ENCODE measurements around the gene MSANTD2.

Gene MSANTD2

GRCh38 chr11:124811399-124812125 is 11.4 kb upstream of the MSANTD2 start:
- Histone ChIP-seq H3K4me1 (peaks cover 0 to 7% (median 0%) of the 10 kb centered on the region in 10 experiments; a peak in 4 of 20 replicates), H3K9me3 (replicated peaks in 1 of 11) (no peaks in the 10 kb centered on the region), H3K4me3 (no peak overlapping the region), H4K20me1 (no peaks in the 10 kb centered on the region), H3K36me3 (no peaks in the 10 kb centered on the region), H3K4me2 (no peak overlapping the region), H3K9ac (no peak overlapping the region), H3K27ac (no peak overlapping the region), H3K27me3 (no peaks in the 10 kb centered on the region)
- TF ChIP-seq Cebpa-rat (IDR thresholded peaks at IDR 0.05): no peak

- H3K36me3 ChIP-seq: no peaks in the 10 kb centered on the region; a peak in 1 of 22 replicates
- H3K9ac ChIP-seq: no peak overlapping the region
- H3K4me3 ChIP-seq: no peak overlapping the region
- H3K27me3 ChIP-seq: no peaks in the 10 kb centered on the region
- no peak for TF ChIP-seq Cebpa-rat (IDR thresholded peaks at IDR 0.05)
- H3K4me1 ChIP-seq: peaks cover 0 to under 1% (median 0%) of the 10 kb centered on the region in 10 experiments; a peak in 2 of 20 replicates
- no peaks in the 10 kb centered on the region for H4K20me1 ChIP-seq
- H3K9me3 ChIP-seq (replicated peaks in 1 of 11): no peaks in the 10 kb centered on the region
- no peak overlapping the region for H3K27ac ChIP-seq
- H3K4me2 ChIP-seq: no peak overlapping the region
Observed at GRCh38 chr11:124807660-124808270, 7.6 kb upstream of the MSANTD2 start.

GRCh38 chr11:124807201-124807600 is 7.0 kb upstream of the MSANTD2 start:
- no peak for TF ChIP-seq Cebpa-rat (IDR thresholded peaks at IDR 0.05)
- H3K36me3 ChIP-seq: no peaks in the 10 kb centered on the region; a peak in 1 of 22 replicates

GRCh38 chr11:124804884-124805283 is 4.7 kb upstream of the MSANTD2 start:
- no peak overlapping the region for H3K27ac ChIP-seq
- no peak overlapping the region for H3K4me2 ChIP-seq
- H4K20me1 ChIP-seq: peaks cover 0 to 1% (median 0%) of the 10 kb centered on the region in 11 experiments; a peak in 2 of 22 replicates
- H3K36me3 ChIP-seq: no peaks in the 10 kb centered on the region; a peak in 1 of 22 replicates
- H3K27me3 ChIP-seq: no peaks in the 10 kb centered on the region
- no peak overlapping the region for H3K4me3 ChIP-seq
- H3K9ac ChIP-seq: no peak overlapping the region
- peaks cover 9 to 15% (median 10%) of the 10 kb centered on the region in 10 experiments for H3K4me1 ChIP-seq
- H3K9me3 ChIP-seq (replicated peaks in 1 of 11): no peaks in the 10 kb centered on the region
- no peak for TF ChIP-seq Cebpa-rat (IDR thresholded peaks at IDR 0.05)

More at GRCh38 chr11:124807201-124807600, 7.0 kb upstream of the MSANTD2 start:
- H4K20me1 ChIP-seq: no peaks in the 10 kb centered on the region
- no peaks in the 10 kb centered on the region for H3K27me3 ChIP-seq
- H3K4me1 ChIP-seq: no peaks in the 10 kb centered on the region
- no peak overlapping the region for H3K4me3 ChIP-seq
- H3K9ac ChIP-seq: no peak overlapping the region
- no peak overlapping the region for H3K27ac ChIP-seq
- H3K9me3 ChIP-seq (replicated peaks in 1 of 11): no peaks in the 10 kb centered on the region
- no peak overlapping the region for H3K4me2 ChIP-seq

GRCh38 chr11:124801636-124802312 is 1.6 kb upstream of the MSANTD2 start:
- H3K4me2 ChIP-seq: peak overlapping the region; percentile 63 to 98 (median 92); a peak in 19 of 22 replicates
- H3K9me3 ChIP-seq (replicated peaks in 1 of 11): no peaks in the 10 kb centered on the region
- peaks cover 29 to 37% (median 32%) of the 10 kb centered on the region in 10 experiments for H3K4me1 ChIP-seq
- H3K9ac ChIP-seq: no peak overlapping the region; a peak in 1 of 22 replicates
- no peak overlapping the region for H3K27ac ChIP-seq
- H3K27me3 ChIP-seq: no peaks in the 10 kb centered on the region
- peaks cover 0 to 31% (median 28%) of the 10 kb centered on the region in 11 experiments; a peak in 21 of 22 replicates for H4K20me1 ChIP-seq
- H3K36me3 ChIP-seq: no peaks in the 10 kb centered on the region; a peak in 1 of 22 replicates
- H3K4me3 ChIP-seq: no peak overlapping the region; a peak in 1 of 20 replicates
- TF ChIP-seq Cebpa-rat (IDR thresholded peaks at IDR 0.05): no peak

GRCh38 chr11:124801014-124801413 is 808 bp upstream of the MSANTD2 start:
- no peak for TF ChIP-seq Cebpa-rat (IDR thresholded peaks at IDR 0.05)
- H3K4me2 ChIP-seq: peak overlapping the region; percentile 63 to 98 (median 92)
- no peaks in the 10 kb centered on the region; a peak in 1 of 22 replicates for H3K36me3 ChIP-seq
- H3K9ac ChIP-seq: peak overlapping the region; percentile 83 to 96 (median 90)
- H3K9me3 ChIP-seq (replicated peaks in 1 of 11): no peaks in the 10 kb centered on the region
- H3K4me3 ChIP-seq: peak overlapping the region; percentile 69 to 97 (median 92)
- peak overlapping the region; percentile 81 to 97 (median 95) for H3K27ac ChIP-seq
- H3K27me3 ChIP-seq: no peaks in the 10 kb centered on the region
- peaks cover 29 to 41% (median 32%) of the 10 kb centered on the region in 10 experiments for H3K4me1 ChIP-seq
- H4K20me1 ChIP-seq: peaks cover 0 to 39% (median 36%) of the 10 kb centered on the region in 11 experiments; a peak in 21 of 22 replicates

GRCh38 chr11:124799348-124800225 is 619 bp downstream of the MSANTD2 start:
- Histone ChIP-seq H3K27me3 (no peaks in the 10 kb centered on the region), H3K9ac (peak overlapping the region; percentile 83 to 96 (median 90))
- no peak for TF ChIP-seq Cebpa-rat (IDR thresholded peaks at IDR 0.05)

GRCh38 chr11:124798991-124799347 is 1.2 kb downstream of the MSANTD2 start:
- Histone ChIP-seq H3K27me3 (no peaks in the 10 kb centered on the region), H3K4me3 (peak overlapping the region; percentile 69 to 97 (median 92)), H3K9ac (peak overlapping the region; percentile 83 to 96 (median 90)), H3K27ac (peak overlapping the region; percentile 81 to 97 (median 95); a peak in 21 of 22 replicates), H4K20me1 (peaks cover 10 to 59% (median 56%) of the 10 kb centered on the region in 11 experiments; a peak in 21 of 22 replicates), H3K9me3 (replicated peaks in 1 of 11) (no peaks in the 10 kb centered on the region), H3K4me2 (peak overlapping the region; percentile 78 to 98 (median 92)), H3K4me1 (peaks cover 29 to 41% (median 36%) of the 10 kb centered on the region in 10 experiments), H3K36me3 (no peaks in the 10 kb centered on the region)
- TF ChIP-seq Cebpa-rat (IDR thresholded peaks at IDR 0.05): no peak

More at GRCh38 chr11:124799348-124800225, 619 bp downstream of the MSANTD2 start:
- peaks cover 5 to 53% (median 50%) of the 10 kb centered on the region in 11 experiments; a peak in 21 of 22 replicates for H4K20me1 ChIP-seq
- no peaks in the 10 kb centered on the region for H3K36me3 ChIP-seq
- H3K4me3 ChIP-seq: peak overlapping the region; percentile 69 to 97 (median 92)
- no peaks in the 10 kb centered on the region for H3K9me3 ChIP-seq (replicated peaks in 1 of 11)
- H3K27ac ChIP-seq: peak overlapping the region; percentile 81 to 97 (median 95)
- peak overlapping the region; percentile 78 to 98 (median 92) for H3K4me2 ChIP-seq
- peaks cover 29 to 41% (median 36%) of the 10 kb centered on the region in 10 experiments for H3K4me1 ChIP-seq

Data from BLaER1 treated with 17β-estradiol and CSF1 and Interleukin-3, amounts not matched to agents 10 nM and 100 nM (cell line).